ENCODE measurements around the gene CREBRF.
"Not testable (repeated sequence)": the region's sequence is repeated elsewhere in the genome, so short reads cannot be mapped to it uniquely, and the experiment has no call there.

Gene CREBRF

GRCh38 chr5:173057062-173057924 lies 1.1 kb downstream of the CREBRF start:
- DNase-seq (ENCODE audit: low read depth) = peak; percentile 94
- peak overlapping the region; percentile 87 for H3K4me3 ChIP-seq (ENCODE audit: low read length)
- peak; percentile 19 for TF ChIP-seq CTCF (conservative IDR thresholded peaks at IDR 0.05; ENCODE audit: low read depth, low read length)

DNA sequence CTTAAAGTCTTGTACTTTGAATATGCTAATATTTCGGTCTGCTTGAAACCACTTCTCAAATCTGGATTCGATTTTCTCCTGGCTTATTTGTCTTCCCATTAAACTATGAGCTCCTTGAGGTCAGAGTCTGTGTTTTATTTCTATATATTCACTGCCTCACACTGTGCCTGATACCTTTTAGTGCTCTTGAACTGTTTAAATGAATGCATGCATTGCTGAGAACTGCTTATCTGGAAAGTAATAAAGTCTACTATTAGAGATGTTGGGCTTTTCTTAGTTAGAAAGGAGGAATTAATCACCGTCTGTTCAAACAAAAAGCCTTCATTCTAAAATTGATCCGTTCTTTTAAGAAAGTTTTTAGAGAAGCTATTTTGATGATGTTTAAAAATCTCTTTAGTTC lies 6.0 kb downstream of the CREBRF start:
- no peak overlapping the region for H3K4me3 ChIP-seq (ENCODE audit: low read length)
- TF ChIP-seq CTCF (conservative IDR thresholded peaks at IDR 0.05; ENCODE audit: low read depth, low read length) = no peak
- no peak for DNase-seq (ENCODE audit: low read depth)

DNA sequence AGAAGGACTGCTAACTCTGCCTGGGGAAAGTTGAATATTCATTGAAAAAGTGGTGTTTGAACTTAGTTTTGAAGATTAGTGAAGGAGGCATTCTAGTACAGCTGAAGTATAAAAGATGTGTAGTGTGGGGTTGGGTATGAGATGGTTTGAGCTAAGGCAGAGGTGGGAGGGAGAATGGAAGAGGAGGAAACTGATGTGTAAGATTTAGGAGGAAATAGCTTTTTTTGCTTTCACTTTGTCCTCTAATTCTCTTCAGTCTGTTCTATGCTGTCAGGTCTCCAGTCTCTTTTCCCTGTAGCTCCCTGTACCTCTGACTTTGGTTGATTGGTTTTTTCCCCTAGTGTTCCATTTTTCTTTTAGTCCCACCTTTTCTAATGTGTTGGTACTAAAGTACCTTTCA lies 9.0 kb downstream of the CREBRF start:
- TF ChIP-seq CTCF (conservative IDR thresholded peaks at IDR 0.05; ENCODE audit: low read depth, low read length) = no peak
- no peak for DNase-seq (ENCODE audit: low read depth)
- no peak overlapping the region for H3K4me3 ChIP-seq (ENCODE audit: low read length)

DNA sequence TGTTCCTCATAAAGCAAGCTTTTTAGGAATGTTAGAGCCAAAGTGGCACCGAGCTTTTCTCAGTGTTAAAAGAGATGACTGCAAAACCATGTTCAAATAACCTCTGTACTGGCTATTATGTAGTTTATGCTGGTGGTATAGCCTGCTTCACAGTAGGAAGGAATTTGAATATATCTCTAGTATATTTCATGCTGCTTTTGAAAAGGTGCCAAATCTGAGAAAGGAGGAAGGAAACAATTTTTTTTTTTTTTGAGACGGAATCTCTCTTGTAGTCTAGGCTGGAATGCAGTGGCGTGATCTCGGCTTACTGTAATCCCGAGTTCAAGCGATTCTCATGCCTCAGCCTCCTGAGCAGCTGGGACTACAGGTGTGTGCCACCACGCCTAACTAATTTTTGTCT lies 13.5 kb downstream of the CREBRF start:
- TF ChIP-seq CTCF (conservative IDR thresholded peaks at IDR 0.05; ENCODE audit: low read depth, low read length) = no peak
- H3K4me3 ChIP-seq (ENCODE audit: low read length) = no peak overlapping the region
- DNase-seq (ENCODE audit: low read depth) = no peak

DNA sequence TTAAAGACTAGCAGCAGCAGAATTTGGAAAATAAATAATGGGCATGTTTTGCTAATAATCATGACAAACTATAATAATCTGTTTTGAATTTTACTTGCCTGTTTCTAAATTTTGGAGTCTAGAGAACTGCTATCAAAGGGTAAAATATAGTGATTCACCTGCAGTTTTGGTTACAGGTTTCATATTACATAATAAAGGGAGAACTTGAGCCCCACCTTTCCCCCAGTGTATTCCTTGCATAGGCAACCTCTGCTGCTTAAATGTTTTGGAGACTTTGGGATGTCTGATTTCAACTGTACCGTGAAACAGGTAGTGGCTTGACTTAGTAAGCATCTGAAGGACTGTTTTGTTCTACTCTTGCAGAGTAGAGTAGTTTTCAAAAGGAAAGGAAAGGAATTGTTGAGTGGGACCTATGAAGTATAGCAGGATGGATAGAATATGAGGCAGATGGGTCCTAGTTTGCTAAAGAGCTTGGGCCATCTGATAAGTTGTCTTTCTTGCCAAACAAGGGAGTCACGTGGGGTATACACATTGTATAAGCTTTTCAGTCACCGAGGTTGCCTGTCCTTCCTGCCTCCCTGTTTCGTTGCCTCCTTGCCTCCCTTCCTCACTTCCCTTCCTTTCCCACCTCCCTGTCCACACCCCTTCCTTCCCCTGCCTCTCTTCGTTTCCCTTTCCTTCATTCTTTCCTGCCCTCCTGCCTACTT lies 19.1 kb downstream of the CREBRF start:
- no peak for DNase-seq (ENCODE audit: low read depth)
- no peak for TF ChIP-seq CTCF (conservative IDR thresholded peaks at IDR 0.05; ENCODE audit: low read depth, low read length)
- no peak overlapping the region for H3K4me3 ChIP-seq (ENCODE audit: low read length)

- TF ChIP-seq CTCF (conservative IDR thresholded peaks at IDR 0.05; ENCODE audit: low read depth, low read length) = no peak
- no peak for DNase-seq (ENCODE audit: low read depth)
- no peak overlapping the region for H3K4me3 ChIP-seq (ENCODE audit: low read length)
These were observed 19.8 kb downstream of the CREBRF start for GRCh38 chr5:173075970-173076369.

DNA sequence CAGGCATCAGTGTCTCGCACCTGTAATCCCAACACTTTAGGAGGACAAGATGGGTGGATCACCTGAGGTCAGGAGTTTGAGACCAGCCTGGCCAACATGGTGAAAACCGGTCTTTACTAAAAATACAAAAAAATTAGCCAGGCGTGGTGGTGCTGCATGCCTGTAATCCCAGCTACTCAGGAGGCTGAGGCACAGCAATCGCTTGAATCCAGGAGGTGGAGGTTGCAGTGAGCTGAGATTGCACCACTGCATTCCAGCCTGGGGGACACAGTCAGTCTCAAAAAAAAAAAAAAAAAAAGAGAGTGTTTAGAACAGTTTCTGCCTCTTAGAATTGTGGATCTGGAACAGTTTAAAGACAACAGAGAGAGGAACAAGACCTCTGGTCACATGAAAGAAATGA lies 20.3 kb downstream of the CREBRF start:
- H3K4me3 ChIP-seq (ENCODE audit: low read length); DNase-seq (ENCODE audit: low read depth): not testable (repeated sequence)
